ENCODE results near the gene ACSM6.

ACSM6 gene

DNA sequence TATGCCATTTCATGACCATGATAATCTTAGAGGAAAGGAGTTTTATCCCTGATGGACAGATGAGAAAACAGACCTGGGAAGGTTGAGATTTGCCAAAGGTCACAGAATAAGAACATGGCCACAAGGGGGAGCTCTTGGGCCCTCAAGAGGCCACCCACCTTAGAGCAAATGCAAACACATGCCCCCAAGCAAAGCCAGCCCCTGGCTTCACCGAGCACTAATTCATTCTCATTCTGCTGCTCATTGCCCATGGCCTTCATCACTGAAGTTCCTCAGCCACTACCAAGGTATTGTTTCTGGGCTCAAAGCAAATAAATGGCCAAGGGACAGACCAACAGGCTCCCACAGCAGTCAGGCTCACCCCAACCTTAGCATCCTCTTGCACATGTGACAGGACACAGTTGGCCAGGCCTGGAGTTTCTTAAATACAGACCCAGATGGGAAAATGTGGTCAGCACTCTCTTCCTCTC lies 52.6 kb downstream of the ACSM6 start:
- DNase-seq (ENCODE audit: low spot score) = peak; percentile 27

DNA sequence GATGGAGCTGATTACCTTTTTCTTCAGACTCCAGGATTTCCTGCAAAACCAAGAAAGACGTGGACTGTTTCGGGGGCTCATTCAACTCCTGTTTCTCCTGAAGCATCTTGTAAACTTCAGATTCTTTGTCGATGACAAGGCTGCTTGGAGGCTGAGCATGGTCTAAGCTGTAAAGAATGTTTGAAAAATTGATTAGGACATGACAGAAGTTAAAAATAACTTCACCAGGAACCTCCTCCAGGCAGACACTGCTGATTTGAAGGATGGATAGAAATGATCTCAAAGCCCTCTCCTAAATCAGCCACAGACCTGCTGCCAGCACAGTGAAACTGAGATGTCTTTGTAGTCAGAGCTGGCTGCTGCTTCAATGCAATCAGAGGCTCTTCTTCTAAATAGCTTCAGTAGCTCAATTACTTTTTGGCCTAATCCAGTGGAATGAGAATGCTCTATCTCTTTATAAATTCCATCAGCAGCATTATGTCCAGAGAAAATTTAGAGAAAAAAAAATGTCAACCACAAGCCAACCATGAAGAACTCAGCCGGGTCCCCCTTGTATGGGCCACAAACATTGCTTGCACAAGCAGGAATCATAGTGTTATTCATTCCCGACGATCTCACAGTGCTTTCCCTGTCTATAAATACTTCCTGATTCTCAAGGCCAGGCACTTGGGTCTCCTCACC lies 53.3 kb downstream of the ACSM6 start:
- no peak for DNase-seq (ENCODE audit: low spot score)

DNA sequence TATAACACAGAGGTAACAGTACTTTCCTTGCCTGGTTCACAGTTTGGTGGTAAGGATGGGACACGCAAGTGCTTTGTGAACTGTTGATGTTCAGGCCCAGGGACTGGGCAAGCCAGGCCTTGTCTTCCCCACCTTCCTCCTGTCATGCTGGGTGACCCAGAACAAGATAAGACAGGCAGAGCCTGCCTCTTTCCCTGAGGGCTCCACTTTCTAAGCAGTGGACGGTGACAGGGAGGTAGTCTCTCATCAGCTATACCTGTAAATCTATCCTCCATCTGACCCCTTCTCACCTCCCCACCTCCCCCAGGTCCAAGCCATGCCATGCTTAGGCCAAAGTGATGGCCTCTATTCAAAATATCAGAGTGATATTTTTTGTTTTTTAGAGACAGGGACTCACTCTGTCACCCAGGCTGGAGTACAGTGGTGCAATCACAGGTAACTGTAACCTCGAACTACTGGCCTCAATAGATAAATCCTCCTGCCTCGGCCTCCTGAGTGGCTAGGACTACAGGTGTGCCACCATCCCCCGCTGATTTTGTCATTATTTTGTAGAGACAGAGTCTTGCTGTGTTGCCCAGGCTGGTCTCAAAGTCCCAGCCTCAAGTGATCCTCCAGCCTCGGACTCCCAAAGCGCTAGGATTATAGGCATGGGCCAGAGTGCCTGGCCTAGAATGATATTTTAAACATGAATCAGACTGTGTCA lies 54.0 kb downstream of the ACSM6 start:
- DNase-seq (ENCODE audit: low spot score) = no peak

DNA sequence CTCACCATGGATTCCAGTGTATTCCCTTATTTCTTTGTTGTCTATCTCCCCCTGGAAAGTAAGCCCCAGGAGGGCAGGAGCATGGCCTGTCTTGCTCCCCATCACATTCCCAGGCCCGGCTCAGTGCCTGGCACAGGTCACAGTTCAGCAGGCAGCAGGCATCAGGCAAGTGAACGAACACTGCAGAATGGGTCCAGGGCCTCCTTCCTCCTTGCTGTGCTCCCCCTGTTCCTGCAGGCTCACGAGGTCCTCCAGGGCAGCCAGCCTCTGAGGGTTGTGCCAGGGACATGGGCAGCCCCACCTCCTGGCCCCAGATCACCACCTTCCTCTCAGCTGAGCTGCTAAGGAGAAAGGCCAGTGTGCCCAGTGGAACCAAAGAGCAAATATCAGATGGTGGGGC lies 55.0 kb downstream of the ACSM6 start:
- DNase-seq (ENCODE audit: low spot score) = no peak

DNA sequence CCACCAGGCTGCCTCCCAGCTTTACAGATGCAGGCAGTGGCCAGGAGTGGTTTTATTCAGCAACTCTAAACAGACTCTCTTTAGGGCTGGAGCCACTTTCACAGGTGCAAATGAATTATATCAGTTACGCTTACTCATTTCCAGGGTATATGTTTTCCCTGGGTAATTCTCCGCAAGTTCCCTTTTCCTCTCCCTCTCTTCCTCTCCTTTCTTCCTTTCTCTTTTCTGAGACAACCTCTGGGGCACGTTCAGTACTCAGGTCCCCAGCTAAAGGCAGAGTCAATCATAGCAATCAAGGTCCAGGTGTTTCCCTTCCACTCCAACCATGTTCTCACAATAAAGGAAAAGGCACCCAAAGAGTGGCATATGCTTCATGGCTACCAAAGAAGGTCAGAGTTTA lies 55.4 kb downstream of the ACSM6 start:
- no peak for DNase-seq (ENCODE audit: low spot score)

DNA sequence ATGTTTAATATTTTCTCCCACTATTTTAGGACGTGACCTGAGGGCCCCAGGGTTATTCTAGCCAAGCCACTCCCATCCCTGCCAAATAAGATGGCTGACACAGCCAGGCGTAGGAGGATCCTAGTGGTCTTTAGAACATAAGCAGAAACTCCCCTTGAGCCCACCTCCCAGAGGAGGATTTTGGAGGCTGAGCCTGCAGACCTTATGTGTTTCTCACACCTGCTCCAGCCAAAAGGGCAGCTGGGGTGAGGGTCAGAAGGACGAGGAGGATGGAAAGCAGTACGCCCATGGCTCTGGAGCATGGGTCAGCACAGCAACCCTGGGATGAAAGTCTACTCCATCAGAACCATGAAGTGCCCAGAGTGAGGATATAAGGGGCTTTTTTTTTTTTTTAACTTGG lies 56.8 kb downstream of the ACSM6 start:
- DNase-seq (ENCODE audit: low spot score) = no peak

DNA sequence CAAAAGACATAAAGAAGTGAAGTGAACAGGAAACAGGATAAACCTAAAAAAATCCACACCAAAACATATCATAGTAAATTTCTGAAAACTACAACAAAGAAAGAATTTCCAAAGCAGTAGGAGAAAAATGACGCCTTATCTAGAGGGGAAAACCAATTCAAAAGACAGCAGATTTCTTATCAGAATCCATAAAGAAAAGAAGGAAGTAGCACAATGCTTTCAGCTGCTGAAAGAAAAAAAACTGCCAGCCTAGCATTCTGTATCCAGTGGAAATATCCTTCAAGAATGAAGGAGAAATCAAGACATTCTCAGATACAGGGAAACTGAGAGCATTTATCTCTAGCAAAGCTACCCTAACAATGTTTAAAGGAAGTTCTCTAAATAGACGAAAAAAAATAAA lies 59.0 kb downstream of the ACSM6 start:
- DNase-seq (ENCODE audit: low spot score) = no peak

DNA sequence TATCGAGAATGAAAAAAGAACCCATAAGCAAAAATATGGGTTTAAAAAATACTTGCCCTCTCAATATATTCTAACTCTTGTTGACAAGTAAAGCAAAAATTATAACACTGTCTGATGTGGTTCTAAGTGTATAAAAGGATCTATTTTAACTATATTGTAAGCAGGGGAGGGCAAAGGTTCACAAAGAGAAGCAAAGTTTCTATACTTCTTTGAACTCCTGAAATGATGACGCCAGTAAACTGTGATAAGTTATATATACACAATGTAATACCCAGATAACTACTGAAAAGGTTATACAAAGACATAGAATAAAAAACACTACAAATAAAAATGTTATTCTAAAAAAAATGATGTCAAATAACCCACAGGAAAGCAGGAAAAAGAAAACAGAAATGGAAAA lies 59.6 kb downstream of the ACSM6 start:
- DNase-seq (ENCODE audit: low spot score) = no peak

DNA sequence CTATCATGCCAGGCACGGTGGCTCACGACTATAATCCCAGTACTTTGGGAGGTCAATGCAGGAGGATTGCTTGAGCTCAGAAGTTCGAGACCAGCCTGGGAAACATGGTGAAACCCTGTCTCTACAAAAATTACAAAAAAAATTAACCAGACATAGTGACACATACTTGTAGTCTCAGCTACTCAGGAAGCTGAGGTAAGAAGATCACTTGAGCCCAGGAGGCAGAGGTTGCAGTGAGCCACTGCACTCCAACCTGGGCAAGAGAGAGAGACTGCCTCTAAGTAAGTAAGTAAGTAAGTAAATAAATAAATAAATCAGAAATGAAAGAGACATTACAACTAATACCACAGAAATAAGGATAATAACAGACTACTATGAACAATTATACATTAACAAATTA lies 60.6 kb downstream of the ACSM6 start:
- DNase-seq (ENCODE audit: low spot score) = no peak

DNA sequence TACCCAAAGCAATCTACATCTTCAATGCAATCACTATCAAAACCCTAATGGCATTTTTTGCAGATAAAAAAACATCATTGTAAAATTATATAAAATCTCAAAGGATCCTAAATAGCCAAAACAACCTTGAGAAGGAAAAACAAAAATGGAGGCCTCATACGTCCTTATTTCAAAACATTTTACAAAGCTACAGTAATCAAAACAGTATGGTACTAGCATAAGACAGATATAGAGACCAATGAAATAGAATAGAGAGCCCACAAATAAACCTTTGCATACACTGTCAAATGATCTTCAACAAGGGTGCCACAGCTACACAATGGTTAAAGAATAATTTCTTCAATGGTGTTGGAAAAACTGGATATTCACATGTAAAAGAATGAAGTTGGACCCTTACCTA lies 62.2 kb downstream of the ACSM6 start:
- DNase-seq (ENCODE audit: low spot score) = no peak

DNA sequence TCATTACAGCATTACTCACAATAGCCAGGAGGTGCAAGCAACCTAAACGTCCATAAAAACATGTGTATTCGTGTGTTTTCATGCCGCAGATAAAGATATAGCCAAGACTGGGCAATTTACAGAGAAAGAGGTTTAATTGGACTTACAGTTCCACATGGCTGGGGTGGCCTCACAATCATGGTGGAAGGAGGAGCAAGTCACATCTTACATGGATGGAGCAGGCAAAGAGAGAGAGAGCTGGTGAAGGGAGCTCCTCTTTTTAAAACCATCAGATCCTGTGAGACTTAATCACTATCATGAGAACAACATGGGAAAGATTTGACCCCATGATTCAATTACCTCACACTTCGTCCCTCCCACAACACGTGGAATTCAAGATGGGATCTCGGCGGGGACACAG lies 63.8 kb downstream of the ACSM6 start:
- DNase-seq (ENCODE audit: low spot score) = no peak

DNA sequence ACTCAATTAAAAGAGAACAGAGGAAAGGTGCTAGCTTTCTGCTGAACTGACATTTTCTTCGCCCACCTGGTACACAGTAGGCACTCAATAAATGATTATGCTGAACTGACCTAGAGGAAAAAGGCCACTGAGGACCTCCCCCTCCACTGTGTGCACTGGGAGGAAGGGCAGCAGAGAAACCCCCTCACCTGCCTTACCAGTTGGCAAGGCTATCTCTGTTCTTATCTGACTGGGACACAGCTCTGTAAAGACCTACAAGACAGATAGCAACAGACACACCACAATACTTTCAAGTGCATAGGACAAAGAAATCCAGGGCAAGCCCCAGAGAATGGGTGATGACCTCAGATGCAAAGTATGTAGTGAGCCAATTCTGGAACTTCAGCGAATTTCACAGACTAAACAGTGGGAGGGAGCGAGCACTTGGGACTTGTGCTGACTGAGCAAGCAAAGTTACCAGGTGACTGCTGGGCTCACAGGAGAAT lies 66.4 kb downstream of the ACSM6 start:
- DNase-seq (ENCODE audit: low spot score) = no peak

DNA sequence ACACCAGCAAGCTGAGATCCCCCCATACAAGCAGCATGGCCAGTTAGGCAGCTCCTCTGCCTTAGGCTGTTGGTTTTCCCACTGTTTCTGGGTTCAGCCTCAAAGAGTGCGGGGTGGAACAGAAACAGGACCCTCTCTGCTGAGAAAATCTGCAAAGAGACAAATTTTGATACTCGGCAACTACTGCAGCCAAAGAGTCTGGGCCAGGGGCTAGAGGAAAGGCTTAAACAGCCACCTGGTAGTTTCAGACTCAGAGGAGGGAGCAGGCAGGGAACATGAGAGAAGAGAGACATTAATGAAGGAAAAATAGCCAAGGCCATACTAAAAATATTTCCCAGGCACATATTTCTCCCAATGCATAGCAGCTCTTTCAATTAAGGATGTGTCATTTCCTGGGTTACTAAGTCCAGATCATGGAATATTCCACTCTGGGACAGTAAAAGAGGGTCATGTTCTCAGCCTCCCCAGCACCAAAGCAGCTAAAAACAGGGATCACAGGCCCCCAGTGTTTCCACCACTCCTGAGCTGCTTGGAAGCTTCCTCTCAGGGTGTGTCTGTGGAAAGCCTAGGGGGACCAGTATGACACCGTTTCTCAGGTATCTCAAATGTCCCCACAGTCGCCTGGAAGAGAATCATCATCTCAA lies 67.0 kb downstream of the ACSM6 start:
- no peak for DNase-seq (ENCODE audit: low spot score)

DNA sequence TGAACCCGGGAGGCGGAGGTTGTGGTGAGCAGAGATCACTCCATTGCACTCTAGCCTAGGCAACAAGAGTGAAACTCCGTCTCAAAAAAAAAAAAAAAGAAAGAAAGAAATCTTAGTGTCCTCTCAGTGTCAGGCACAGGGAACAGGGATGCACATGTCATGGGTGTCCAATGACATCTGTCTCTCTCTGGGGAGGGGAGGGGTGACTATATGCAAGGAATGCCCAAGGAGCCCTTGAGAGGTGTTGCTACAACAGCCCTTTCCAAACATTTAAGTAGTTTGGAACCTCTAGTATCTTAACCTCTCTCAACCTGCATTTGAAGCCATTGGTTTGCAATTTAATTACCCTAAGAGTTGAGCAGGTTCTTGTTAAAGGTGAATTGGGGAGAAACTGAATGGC lies 67.9 kb downstream of the ACSM6 start:
- DNase-seq (ENCODE audit: low spot score) = no peak

DNA sequence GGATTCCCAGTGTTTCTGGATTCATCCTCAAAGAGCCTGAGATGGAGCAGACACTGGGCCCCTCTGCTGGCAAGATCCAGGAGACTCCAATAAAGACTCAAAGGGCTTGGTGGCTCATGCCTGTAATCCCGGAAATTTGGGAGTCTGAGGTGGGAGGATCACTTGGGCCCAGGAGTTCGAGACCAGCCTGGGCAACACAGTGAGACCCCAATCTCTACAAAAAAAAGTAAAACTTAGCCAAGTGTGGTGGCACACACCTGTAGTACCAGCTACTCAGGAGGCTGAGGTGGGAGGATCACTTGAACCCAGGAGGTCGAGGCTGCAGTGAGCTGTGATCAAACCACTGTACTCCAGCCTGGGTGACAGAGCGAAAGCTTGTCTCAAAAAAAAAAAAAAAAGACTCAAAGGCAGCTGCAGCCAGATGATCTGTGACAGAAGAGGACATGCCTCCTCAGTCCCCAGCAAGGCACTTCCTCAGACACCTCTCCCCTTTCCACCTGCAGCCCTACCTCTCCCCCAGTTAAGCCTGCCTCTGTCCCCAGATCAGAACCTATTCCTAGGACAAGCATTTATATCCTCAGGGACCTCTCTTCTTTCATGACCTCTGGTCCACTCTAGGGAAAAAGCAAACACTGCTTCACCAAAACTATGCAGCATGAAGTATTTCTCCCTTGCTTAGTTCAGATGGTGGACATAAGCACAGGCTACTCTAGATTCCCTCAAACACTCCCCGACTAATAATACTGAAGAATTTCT lies 68.9 kb downstream of the ACSM6 start:
- no peak for DNase-seq (ENCODE audit: low spot score)

DNA sequence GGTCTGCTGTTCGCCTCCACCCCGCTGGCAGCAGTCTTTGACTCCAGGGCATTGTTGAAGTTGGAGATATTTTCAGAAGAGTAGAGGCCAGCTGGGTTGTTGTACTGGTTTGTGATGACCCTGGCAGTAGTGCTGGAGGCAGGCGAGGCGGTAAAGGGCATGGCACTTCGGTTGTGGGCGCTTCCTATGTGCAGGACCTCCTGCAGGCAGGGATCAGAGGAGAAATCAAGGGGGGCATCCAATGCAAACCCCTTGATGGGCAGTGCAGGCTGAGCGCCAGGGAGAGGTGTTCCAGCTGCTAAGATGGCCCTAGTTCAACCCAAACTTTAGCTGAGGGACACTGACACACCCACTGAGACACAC lies 69.8 kb downstream of the ACSM6 start:
- no peak for DNase-seq (ENCODE audit: low spot score)

DNA sequence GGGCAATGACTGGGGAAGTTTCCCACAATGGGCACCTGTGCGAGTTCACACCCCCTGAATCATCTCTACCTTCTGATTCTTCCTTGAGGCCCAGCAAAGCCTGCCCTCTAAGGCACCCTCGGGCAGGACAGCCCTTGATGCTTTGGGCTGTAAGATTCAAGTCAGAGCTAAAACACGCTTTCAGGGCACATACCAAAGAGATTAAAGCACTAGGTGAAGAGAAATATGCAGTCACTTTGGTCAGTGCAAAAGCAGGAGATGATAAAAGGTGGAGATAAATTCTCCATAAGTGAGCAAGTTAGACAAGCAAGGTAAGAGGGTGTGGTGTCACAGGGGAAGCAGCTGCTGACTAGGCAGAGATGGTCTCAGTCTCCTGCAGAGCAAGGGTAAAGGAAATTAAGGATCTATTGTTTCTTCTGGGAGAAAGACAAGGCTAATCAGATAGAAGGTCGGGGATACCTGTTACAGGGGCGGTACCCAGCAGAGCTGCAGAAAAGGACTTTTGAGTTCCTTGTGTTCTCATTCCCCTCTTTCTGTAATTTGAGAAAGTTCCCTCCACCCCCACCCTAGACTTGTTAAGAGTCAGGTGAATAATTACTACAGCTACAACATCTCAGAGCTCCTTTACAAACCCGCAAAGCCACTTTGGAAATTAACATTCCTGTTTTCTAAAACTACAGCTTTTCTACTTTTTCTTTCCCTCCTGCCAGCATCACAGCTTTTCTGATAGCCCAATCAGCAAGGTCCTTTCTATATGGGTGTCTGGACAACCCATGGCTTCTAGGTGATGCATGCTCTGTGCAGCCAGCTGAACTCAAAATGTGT lies 70.4 kb downstream of the ACSM6 start:
- DNase-seq (ENCODE audit: low spot score) = no peak

DNA sequence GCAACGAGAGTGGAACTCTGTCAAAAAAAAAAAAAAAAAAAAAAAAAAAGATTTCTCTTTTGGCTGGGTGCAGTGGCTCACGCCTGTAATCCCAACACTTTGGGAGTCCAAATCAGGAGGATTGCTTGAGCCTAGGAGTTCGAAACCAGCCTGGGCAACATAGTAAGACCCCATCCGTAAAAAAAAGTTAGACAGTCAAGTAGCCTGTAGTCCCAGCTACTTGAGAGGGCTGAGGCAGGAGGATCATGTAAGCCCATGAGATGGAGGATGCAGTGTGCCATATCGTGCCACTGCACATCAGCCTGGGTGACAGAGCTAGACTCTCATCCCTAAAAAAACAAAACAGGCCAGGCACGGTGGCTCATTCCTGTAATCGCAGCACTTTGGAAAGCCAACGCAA lies 71.5 kb downstream of the ACSM6 start:
- DNase-seq (ENCODE audit: low spot score) = no peak

DNA sequence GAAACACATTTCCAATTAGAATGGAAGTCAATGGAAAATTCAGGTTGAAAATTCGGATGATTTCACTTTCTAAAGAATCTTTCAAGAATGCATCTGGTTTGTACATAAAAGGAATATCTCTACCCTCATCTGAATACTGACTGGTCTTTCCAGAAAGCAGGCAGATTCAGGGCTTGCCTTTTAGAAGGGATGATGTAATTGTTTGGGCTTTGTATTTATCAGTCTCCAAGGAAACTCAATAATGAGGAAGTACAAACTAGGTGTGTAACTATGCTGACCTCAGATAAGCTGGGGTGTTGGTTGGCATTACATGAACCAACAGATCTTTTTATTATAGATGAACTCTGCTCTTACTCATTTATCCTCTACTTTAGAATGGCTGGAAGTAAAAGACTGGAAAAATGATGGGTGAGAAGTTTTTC lies 72.6 kb downstream of the ACSM6 start:
- no peak for DNase-seq (ENCODE audit: low spot score)

DNA sequence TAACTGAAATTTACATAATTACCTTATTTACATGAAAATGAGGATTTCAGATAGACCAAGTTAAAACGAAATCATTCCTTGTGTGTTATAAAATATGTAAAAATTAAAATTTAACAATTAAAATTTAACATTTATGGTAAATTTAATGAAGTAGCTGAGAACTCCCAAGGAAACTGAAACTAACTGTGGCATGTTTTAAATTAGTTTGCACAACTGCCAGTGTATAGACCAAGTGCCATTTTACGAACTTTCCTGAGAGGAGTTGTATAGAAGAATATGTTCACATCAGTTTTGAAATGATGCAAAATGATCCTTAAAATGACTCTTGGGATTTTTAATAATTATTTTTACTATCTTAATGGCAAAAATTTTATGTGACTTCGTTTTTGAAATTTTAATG lies 73.2 kb downstream of the ACSM6 start:
- DNase-seq (ENCODE audit: low spot score) = no peak

DNA sequence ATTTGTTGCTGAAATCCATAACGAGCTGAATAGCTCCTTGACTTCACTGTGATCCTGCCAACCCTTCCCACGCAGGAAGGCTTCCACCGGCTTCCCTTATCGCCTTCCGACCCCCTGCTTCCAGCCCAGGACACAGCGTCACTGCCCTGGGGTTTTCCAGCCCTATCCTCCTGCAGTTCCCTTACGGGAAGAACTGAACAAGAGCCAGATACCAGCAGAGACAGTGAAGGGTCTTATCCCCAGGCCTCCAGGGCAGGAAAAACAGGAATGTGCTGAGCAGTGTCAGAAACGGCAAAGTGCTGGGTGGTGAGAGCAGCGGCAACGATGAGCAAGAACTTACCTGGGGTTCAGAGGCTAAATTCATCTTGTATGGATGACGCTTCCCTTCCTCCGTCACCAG lies 74.4 kb downstream of the ACSM6 start:
- no peak for DNase-seq (ENCODE audit: low spot score)

All from CD4-positive, alpha-beta T cell treated with Interleukin-6 at 100 ng/mL for 8 hours (primary cell).